Uterus (tissue), 4 donors: ENCODE measurements around the gene APOBEC3G. TPM values are rescaled to one million over a fixed set of nuclear protein-coding genes. Genes with fewer than 3 reads are reported as not detected.
A peak's percentile ranks its signal among the peaks of the same experiment; 100 is the strongest.
"Not testable (repeated sequence)": the region's sequence is repeated elsewhere in the genome, so short reads cannot be mapped to it uniquely, and the experiment has no call there.

ENCODE experiments used
- DNase-seq, 2 donors: peaks; one replicate each; pipeline ENCODE4 v3.0.0-alpha.2; 2019 to 2020
- H3K27ac ChIP-seq, 2 donors: fragments of 200-600 bp; sonication (generic); 1 replicate in 1 of 2; 2 replicates in 1 of 2; pipeline ENCODE4 v1.5.1; 2016 to 2018
- H3K27me3 ChIP-seq, 2 donors: fragments of 200-600 bp; sonication (generic); one replicate each; pipeline ENCODE4 v1.5.1; 2018 to 2019; ENCODE audit warnings: control low read depth in 1 of 2
- H3K36me3 ChIP-seq, 2 donors: fragments of 200-600 bp; sonication (generic); one replicate each; pipeline ENCODE4 v1.5.1; 2019; ENCODE audit warnings: control low read depth in 1 of 2
- H3K4me1 ChIP-seq, 2 donors: fragments of 200-600 bp; sonication (generic); one replicate each; pipeline ENCODE4 v1.5.1; 2018 to 2019; ENCODE audit warnings: control low read depth in 1 of 2
- H3K4me3 ChIP-seq, 2 donors: fragments of 200-600 bp; sonication (generic); 1 replicate in 1 of 2; 2 replicates in 1 of 2; pipeline ENCODE4 v1.5.1; 2018 to 2019; ENCODE audit warnings: mild to moderate bottlenecking in 1 of 2
- H3K9me3 ChIP-seq, 2 donors: fragments of 200-600 bp; sonication (generic); one replicate each; pipeline ENCODE4 v1.5.1; 2019; ENCODE audit warnings: control low read depth in 1 of 2
- CTCF ChIP-seq, 4 experiments: fragments of 200-600 bp in 2 of 4; fragments of 450-650 bp in 2 of 4; sonication (generic) in 2 of 4; IDR thresholded peaks; one replicate each; pipeline ENCODE4 v1.5.1; 2016 to 2019; ENCODE audit warnings: antibody characterized with exemption in 4 of 4, mild to moderate bottlenecking in 2 of 4, moderate library complexity in 1 of 4
- POLR2A ChIP-seq, 2 donors: fragments of 450-650 bp; IDR thresholded peaks; one replicate each; pipeline ENCODE4 v1.6.1; 2016; ENCODE audit warnings: antibody characterized with exemption in 2 of 2, mild to moderate bottlenecking in 1 of 2, moderate library complexity in 1 of 2
- intact Hi-C: fragments of 100-400 bp; cut with DNase I; formaldehyde crosslinking; loops from one replicate; pipeline ENCODE4 v1.15.1; 2023; ENCODE audit warnings: low total_unique reads
- total RNA-seq, 4 donors: library from RNA; depleted of rRNA in 3 of 4; stranded (reverse); fragments of >200 nt in 3 of 4; gene quantifications; one replicate each; pipeline versions ENCODE4 v1.1.0 to v1.2.4, GENCODE V29; 2014 to 2023
- donor health status: DM: yes; HTN: yes; CAD: no.

The APOBEC3G gene
- total RNA-seq, 4 donors from 2014 or later = 5.9 to 36.1 (median 21.6) TPM

- TF ChIP-seq CTCF (IDR thresholded peaks at IDR 0.05) = no peak
- TF ChIP-seq POLR2A (IDR thresholded peaks at IDR 0.05) = no peak
These were observed 3.1 kb upstream of the APOBEC3G start for GRCh38 chr22:39073981-39074380.

GRCh38 chr22:39076155-39077025, 685 bp upstream of the APOBEC3G start:
- H3K27me3 ChIP-seq, H3K4me3 ChIP-seq, H3K9me3 ChIP-seq, H3K36me3 ChIP-seq, DNase-seq, intact Hi-C loops, H3K4me1 ChIP-seq: not testable (repeated sequence)
- peak overlapping the region in 1 of 2 donors; percentile 59 for H3K27ac ChIP-seq

More at GRCh38 chr22:39073981-39074380, 3.1 kb upstream of the APOBEC3G start:
- Histone ChIP-seq H3K27ac (no peak overlapping the region), H3K4me3 (no peak overlapping the region), H3K4me1 (peaks cover 0 to 10% of the 10 kb centered on the region in 2 donors), H3K9me3 (no peaks in the 10 kb centered on the region), H3K27me3 (no peaks in the 10 kb centered on the region), H3K36me3 (no peaks in the 10 kb centered on the region)
- DNase-seq = no peak
- intact Hi-C loops = no loop called here

GRCh38 chr22:39077912-39078311, 837 bp downstream of the APOBEC3G start:
- peak overlapping the region in 1 of 2 donors; percentile 82 for H3K27ac ChIP-seq
- intact Hi-C loops = not testable (repeated sequence)

GRCh38 chr22:39078329-39078728, 1.3 kb downstream of the APOBEC3G start:
- Histone ChIP-seq H3K36me3 (no peaks in the 10 kb centered on the region), H3K27ac (no peak overlapping the region), H3K4me3 (no peak overlapping the region), H3K9me3 (no peaks in the 10 kb centered on the region), H3K27me3 (no peaks in the 10 kb centered on the region), H3K4me1 (peaks cover 0 to 10% of the 10 kb centered on the region in 2 donors)
- TF ChIP-seq POLR2A (IDR thresholded peaks at IDR 0.05) (no peak), CTCF (IDR thresholded peaks at IDR 0.05) (no peak)
- intact Hi-C loops = no loop called here
- no peak for DNase-seq

More at GRCh38 chr22:39077912-39078311, 837 bp downstream of the APOBEC3G start:
- H3K36me3 ChIP-seq, H3K4me1 ChIP-seq, H3K9me3 ChIP-seq, DNase-seq, H3K27me3 ChIP-seq: not testable (repeated sequence)
- H3K4me3 ChIP-seq = peak overlapping the region in 1 of 2 donors; percentile 41

- H3K27me3 ChIP-seq, H3K4me3 ChIP-seq, H3K36me3 ChIP-seq, H3K4me1 ChIP-seq, H3K9me3 ChIP-seq, DNase-seq, intact Hi-C loops, H3K27ac ChIP-seq: not testable (repeated sequence)
These were observed 2.1 kb downstream of the APOBEC3G start for GRCh38 chr22:39079054-39079637.

GRCh38 chr22:39080052-39080762, 3.1 kb downstream of the APOBEC3G start:
- Histone ChIP-seq H3K9me3 (no peaks in the 10 kb centered on the region), H3K27ac (no peak overlapping the region), H3K36me3 (no peaks in the 10 kb centered on the region), H3K4me3 (no peak overlapping the region), H3K27me3 (no peaks in the 10 kb centered on the region), H3K4me1 (peaks cover 0 to 10% of the 10 kb centered on the region in 2 donors)
- no peak for DNase-seq
- TF ChIP-seq CTCF (IDR thresholded peaks at IDR 0.05) (no peak), POLR2A (IDR thresholded peaks at IDR 0.05) (no peak)
- intact Hi-C loops = no loop called here
